Raji (cell line): Measurements from ENCODE around the gene RHOBTB1.

Source experiments
- POLR2A ChIP-seq: IDR thresholded peaks from 2 replicates; pipeline ENCODE4 v1.6.1; 2011; ENCODE audit warnings: low read depth, low read length, control low read depth; ENCODE audit not compliant: insufficient read depth

RHOBTB1 gene, protein sequence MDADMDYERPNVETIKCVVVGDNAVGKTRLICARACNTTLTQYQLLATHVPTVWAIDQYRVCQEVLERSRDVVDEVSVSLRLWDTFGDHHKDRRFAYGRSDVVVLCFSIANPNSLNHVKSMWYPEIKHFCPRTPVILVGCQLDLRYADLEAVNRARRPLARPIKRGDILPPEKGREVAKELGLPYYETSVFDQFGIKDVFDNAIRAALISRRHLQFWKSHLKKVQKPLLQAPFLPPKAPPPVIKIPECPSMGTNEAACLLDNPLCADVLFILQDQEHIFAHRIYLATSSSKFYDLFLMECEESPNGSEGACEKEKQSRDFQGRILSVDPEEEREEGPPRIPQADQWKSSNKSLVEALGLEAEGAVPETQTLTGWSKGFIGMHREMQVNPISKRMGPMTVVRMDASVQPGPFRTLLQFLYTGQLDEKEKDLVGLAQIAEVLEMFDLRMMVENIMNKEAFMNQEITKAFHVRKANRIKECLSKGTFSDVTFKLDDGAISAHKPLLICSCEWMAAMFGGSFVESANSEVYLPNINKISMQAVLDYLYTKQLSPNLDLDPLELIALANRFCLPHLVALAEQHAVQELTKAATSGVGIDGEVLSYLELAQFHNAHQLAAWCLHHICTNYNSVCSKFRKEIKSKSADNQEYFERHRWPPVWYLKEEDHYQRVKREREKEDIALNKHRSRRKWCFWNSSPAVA

GRCh38 chr10:60944058-60944909 lies at the start of gene RHOBTB1:
RHOBTB1 (minus strand) TSS chr10:60944185; CDS start chr10:60911542, 32,643 bp downstream.
- TF ChIP-seq POLR2A = no peak

GRCh38 chr10:60992636-60993035 lies 48.7 kb upstream of the RHOBTB1 start:
- TF ChIP-seq POLR2A = no peak

GRCh38 chr10:60990663-60991062 lies 46.7 kb upstream of the RHOBTB1 start:
- TF ChIP-seq POLR2A = no peak

DNA sequence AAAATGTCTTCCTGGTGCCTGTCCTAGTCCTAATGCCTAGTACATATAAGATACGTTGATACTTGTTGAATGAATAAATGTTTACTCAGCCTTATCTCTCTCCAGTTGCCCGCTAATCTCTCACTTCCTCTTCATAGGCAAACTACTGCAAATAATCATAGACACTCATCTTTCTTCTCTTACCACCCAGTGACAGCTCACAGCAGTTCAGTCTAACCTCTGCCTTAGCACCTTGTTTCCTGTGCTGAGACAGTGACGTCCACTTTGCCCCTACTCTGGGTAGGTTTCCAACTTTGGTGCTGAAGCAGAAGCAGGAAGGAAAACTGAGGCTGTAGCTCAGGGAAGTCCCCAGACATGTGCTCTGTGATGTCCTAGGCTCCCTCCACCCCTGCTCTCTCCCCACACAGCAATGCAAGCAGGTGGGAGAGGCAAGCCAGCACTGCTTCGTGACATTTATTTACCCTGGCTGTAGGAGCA lies 45.5 kb upstream of the RHOBTB1 start:
- TF ChIP-seq POLR2A = no peak

DNA sequence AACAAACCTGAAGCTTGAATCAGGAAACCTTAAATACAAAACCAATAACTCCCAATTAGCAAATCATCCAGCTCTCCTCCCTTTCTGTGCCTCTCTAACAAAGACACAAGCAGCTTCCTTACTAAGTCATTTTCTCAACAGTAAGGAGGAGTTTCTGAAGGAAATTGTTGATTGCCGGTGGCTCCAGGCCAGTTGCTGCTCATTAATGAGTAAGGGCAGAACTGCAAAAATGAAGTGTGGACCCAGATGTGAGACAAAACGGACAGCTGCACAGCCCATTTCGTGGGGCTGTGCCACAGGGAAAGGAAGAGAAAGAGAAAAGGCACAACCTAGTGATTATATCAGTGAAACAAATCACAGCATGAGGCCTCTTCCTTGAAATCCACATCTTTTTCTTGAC lies 42.8 kb upstream of the RHOBTB1 start:
- TF ChIP-seq POLR2A = no peak

DNA sequence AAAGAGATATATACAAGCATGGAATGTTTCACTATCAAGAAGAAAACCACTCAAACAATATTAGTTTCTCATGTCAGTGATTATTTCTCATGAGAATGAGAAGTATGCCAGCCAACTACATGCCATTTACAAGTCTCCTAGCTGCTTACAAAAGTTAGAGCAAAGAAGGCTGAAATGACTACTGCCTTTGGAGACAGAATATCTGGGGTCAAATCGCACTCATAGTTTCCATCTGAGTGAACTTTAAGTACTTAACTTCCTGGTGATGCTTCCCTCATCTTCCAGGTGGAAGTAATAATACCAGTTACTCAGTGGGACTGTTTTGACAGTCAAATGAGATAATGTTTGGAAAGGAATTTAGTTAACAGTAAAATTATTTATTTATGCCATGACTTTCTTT lies 42.0 kb upstream of the RHOBTB1 start:
- TF ChIP-seq POLR2A = no peak

- no peak for TF ChIP-seq POLR2A
These were observed 37.0 kb upstream of the RHOBTB1 start for GRCh38 chr10:60980997-60981396.

DNA sequence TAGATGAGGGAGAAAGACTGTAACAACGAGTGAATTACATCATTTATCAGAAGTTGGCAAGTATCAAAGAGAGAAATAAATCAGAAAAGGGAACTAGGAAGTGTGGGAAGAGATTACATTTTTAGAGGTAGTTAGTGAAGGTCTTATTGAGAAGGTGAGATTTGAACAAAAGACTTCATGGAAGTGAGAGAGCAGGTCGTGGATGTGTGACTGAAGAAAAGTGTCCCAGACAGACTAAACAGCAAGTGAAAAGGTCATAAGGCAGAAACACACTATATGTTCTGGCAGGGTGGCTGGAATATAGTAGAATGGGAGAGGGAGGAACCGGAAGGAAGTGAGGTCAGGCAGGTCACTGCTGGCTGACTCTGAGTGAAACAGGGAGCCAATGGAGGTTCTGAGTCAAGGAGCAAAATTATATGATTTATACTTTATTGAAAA lies 35.7 kb upstream of the RHOBTB1 start:
- TF ChIP-seq POLR2A = no peak

- no peak for TF ChIP-seq POLR2A
These were observed 34.5 kb upstream of the RHOBTB1 start for GRCh38 chr10:60978287-60979115.

DNA sequence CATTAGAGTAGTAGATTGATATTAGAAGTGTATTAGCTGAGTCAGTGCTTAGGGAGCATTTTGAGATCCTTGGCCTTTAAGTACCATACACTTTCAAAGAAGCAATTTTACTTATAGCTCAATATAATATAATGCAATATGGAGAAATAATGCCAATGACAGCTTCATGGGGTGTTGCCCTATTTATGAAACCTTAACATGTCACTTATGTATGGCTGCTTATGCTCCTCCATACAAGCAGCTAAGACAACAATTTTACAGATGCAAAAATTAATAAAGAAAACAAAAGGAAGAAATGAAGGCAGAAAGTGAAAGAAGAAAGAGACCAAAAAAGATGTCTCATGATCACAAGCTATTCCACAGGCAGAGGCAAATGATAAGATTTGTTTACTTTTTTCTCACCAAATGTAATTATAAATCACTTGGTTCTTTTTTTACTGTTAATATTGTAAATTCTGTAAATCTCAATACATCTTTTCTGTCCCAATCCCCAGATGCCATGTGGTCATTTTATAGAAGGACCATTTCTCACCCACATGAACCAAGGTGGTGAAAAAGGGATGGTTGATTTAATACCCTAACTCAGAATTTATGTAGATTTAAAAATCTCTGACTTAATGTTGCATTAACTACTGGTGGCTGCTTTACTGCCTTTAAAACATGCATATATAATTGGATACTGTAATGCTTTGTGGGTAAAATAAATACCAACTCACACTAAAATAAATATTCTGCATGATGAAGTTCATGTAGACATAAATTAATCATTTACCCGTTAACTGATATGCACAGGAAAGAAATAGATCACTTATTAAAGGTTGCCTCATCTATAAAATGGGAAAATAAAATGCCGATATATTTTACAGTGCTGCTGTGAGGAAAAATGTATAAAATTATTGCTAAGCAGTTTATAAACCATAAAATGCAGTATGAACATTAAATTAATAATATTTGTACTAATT lies 33.5 kb upstream of the RHOBTB1 start:
- TF ChIP-seq POLR2A = no peak

- TF ChIP-seq POLR2A = no peak
These were observed 32.7 kb upstream of the RHOBTB1 start for GRCh38 chr10:60976687-60977086.

- TF ChIP-seq POLR2A = no peak
These were observed 31.7 kb upstream of the RHOBTB1 start for GRCh38 chr10:60975716-60976115.

GRCh38 chr10:60974463-60975149 lies 30.6 kb upstream of the RHOBTB1 start:
- TF ChIP-seq POLR2A = no peak

DNA sequence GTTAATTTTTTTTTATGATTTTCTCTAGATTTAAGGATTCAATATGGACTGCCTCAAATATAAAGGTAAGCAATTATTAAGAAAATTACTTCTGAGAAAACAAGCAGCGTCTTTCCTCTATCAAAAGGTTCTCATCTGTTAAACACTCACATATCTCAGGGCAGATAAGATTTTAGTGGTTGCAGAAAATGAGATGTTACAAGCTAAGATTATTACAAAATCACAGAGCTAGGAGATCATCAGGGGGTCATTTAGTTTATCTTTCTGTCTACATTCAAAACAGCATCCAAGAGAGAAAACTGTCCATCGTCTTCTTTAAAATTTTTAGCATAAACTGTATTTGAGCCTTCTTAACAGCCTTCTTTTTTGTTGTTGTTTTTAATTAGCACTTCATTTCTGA lies 29.1 kb upstream of the RHOBTB1 start:
- TF ChIP-seq POLR2A = no peak
